ENCODE results near the gene HAO1.

HAO1 gene

DNA sequence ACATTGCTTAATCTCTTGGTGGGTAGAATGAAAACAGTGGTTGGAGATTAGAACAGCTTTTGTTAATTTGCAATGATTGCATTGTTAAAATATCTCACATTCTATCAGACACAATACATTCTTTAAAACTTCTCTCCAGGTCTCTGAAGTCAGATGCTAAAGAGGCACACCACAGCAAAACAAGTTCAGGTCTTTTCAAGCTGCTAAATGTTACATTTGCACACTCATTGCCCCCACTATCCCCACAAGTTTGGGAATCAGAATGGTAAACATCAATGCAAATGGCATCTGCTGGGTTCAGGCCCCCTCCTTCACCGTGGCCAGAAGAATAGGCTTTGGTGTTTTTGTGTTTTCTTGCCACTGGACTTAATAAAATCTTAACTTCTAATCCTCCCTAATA is 10.1 kb upstream of the HAO1 start:
- DNase-seq (ENCODE audit: low read depth): no peak
- TF ChIP-seq, protein P1, sequence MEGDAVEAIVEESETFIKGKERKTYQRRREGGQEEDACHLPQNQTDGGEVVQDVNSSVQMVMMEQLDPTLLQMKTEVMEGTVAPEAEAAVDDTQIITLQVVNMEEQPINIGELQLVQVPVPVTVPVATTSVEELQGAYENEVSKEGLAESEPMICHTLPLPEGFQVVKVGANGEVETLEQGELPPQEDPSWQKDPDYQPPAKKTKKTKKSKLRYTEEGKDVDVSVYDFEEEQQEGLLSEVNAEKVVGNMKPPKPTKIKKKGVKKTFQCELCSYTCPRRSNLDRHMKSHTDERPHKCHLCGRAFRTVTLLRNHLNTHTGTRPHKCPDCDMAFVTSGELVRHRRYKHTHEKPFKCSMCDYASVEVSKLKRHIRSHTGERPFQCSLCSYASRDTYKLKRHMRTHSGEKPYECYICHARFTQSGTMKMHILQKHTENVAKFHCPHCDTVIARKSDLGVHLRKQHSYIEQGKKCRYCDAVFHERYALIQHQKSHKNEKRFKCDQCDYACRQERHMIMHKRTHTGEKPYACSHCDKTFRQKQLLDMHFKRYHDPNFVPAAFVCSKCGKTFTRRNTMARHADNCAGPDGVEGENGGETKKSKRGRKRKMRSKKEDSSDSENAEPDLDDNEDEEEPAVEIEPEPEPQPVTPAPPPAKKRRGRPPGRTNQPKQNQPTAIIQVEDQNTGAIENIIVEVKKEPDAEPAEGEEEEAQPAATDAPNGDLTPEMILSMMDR (IDR thresholded peaks at IDR 0.05; ENCODE audit: low read depth, low read length, missing control alignments): no peak
- no peak overlapping the region for H3K4me3 ChIP-seq (ENCODE audit: low read depth, low read length)

DNA sequence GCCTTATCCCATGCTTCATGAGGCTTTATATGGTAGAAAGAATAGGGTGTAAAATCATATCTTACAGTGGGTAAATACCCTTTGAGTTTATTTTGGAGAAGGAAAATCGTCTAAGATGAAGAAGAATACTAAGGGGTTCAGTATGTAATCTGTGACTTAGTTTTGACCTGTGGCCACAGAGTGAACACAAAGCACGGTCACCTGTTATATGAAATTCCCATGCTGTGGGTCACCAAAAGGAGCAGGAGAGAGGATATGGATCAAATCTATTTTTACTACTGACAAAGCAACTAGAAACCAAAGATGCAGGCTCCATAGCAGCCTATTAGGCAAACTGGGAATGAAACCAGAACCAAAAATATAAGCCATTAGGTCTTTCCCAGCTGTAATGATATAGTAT is 3.6 kb upstream of the HAO1 start:
- TF ChIP-seq, protein P1 (IDR thresholded peaks at IDR 0.05; ENCODE audit: low read depth, low read length, missing control alignments): no peak
- no peak overlapping the region for H3K4me3 ChIP-seq (ENCODE audit: low read depth, low read length)
- no peak for DNase-seq (ENCODE audit: low read depth)

DNA sequence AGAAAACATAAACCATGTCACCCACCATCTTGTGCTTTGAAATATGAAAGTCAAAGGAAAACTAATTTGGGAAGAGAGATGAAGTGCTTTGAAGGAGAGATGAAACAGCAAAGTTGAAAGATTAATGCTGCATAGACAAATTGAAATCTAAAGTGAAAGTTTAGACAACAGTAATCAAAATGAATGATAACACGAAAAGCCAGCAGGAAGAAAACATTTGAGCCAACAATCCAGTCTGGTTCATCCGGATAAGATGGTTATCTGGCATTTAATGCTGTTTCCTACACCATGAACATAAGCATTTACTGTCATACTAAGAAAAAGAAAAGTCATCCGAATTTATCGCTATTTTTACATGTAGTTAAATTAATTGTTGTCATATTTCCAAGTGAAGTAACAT is 595 bp downstream of the HAO1 start:
- DNase-seq (ENCODE audit: low read depth): no peak
- no peak overlapping the region for H3K4me3 ChIP-seq (ENCODE audit: low read depth, low read length)
- TF ChIP-seq, protein P1 (IDR thresholded peaks at IDR 0.05; ENCODE audit: low read depth, low read length, missing control alignments): no peak

DNA sequence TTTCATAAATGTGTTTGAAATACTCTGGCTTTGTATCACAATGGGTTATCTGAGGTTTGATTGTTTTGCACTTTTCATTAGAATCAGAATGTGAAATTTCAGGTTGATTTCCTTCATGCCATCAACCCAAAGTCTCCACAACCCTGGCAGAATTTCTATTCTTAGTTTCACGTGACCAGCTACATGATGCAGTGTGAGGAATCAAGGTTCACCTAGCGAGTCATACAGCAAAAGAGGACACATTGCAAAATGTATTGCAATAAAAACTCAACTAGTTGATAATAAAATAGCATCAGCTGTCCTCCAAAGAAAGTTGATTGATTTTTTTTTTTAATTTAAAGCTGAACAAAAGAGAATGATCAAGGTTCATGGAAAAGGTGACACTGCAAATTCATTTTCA is 2.2 kb downstream of the HAO1 start:
- TF ChIP-seq, protein P1 (IDR thresholded peaks at IDR 0.05; ENCODE audit: low read depth, low read length, missing control alignments): no peak
- no peak for DNase-seq (ENCODE audit: low read depth)

DNA sequence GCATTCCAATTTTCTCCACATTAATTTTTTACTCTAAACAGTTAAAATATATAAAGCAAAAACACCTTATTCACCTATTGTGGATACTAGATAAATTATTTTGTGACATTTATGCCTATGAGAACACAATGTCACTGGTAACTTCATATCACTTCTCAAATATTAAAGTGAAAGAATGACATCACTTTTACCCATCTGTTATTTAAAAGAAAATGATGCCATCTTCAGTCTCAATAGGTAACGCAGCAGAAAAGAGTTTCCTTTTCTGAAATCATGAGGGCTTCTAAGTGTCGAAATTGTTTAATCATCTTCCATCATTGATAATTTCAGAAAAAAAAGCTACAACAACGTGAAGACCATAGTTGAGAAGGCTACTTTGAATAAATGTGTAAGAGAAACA is 2.9 kb downstream of the HAO1 start:
- H3K4me3 ChIP-seq (ENCODE audit: low read depth, low read length): no peak overlapping the region
- no peak for DNase-seq (ENCODE audit: low read depth)
- TF ChIP-seq, protein P1 (IDR thresholded peaks at IDR 0.05; ENCODE audit: low read depth, low read length, missing control alignments): no peak

More for the DNA sequence above, 2.2 kb downstream of the HAO1 start:
- no peak overlapping the region for H3K4me3 ChIP-seq (ENCODE audit: low read depth, low read length)

DNA sequence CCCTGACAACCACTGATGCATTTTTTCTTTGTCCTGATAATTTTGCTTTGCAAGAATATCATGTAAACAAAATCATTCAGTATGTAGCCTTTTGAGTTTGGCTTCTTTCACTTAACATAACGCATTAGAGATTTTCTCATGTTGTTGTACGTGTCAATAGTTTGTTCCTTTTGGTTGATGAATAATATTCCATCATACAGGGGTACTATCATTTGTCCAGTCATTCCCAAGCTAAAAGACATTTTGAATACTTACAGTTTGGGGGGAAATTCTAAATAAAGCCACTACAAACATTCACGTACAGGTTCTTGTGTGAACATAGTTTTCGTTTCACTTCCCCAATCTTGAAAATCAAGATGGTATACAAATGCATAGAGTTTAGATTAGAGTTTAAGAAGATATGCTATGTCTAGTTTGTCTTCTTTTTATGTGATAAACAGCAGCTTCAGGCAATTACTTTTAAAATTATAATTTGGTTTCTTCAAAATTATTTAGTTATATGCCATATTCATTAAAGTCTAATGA is 5.2 kb downstream of the HAO1 start:
- H3K4me3 ChIP-seq (ENCODE audit: low read depth, low read length): no peak overlapping the region
- DNase-seq (ENCODE audit: low read depth): no peak
- TF ChIP-seq, protein P1 (IDR thresholded peaks at IDR 0.05; ENCODE audit: low read depth, low read length, missing control alignments): no peak

DNA sequence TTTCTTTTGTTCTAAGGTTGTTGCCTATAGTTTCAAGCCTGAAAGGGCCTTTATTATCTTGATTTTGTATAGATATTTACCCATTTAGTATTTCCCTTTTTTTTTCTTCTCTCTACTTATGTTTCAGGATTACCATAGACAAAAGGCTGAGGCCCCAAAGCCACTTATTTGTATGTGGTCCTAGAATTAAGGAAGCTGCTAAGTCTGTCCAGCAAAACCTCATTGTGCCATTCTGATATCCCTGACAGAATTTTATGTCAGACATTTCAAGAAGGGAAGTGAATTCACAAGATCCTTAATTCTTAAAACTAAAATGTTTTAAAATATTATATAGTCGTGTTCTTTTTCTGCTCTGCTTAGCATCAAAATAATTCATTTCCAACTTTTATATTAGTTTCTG is 6.9 kb downstream of the HAO1 start:
- TF ChIP-seq, protein P1 (IDR thresholded peaks at IDR 0.05; ENCODE audit: low read depth, low read length, missing control alignments): no peak
- no peak for DNase-seq (ENCODE audit: low read depth)
- H3K4me3 ChIP-seq (ENCODE audit: low read depth, low read length): no peak overlapping the region
